GM23338 (cell line): ENCODE data around the gene MYO16. TPM values are rescaled to one million over a fixed set of nuclear protein-coding genes. Genes with fewer than 3 reads are reported as not detected.

ENCODE experiments used
- ATAC-seq: fragments of 200-7000 bp; cut with Tn5 transposase; 3 replicates; pipeline ENCODE4 v1.9.1; 2020
- DNase-seq: peaks from one replicate; pipeline ENCODE4 v3.0.0-alpha.2; 2015; ENCODE audit warnings: low spot score
- H2AFZ ChIP-seq: fragments of 200-600 bp; sonication (generic); 2 replicates; pipeline ENCODE4 v1.8.0; 2016; ENCODE audit warnings: antibody characterized with exemption, mild to moderate bottlenecking, moderate library complexity
- H3F3A ChIP-seq: fragments of 200-600 bp; sonication (generic); replicated peaks from 2 replicates; pipeline ENCODE4 v1.8.0; 2017; ENCODE audit warnings: antibody characterized with exemption, mixed run types, low read depth
- H3K27ac ChIP-seq: fragments of 200-600 bp; sonication (generic); 2 replicates; pipeline ENCODE4 v1.6.1; 2016; ENCODE audit warnings: low read depth
- H3K27me3 ChIP-seq: fragments of 200-600 bp; sonication (generic); 2 replicates; pipeline ENCODE4 v1.8.0; 2016; ENCODE audit warnings: mild to moderate bottlenecking, mixed run types, moderate library complexity; ENCODE audit not compliant: insufficient read depth
- H3K36me3 ChIP-seq: fragments of 200-600 bp; sonication (generic); 2 replicates; pipeline ENCODE4 v1.8.0; 2016; ENCODE audit warnings: mild to moderate bottlenecking; ENCODE audit not compliant: insufficient read depth
- H3K4me1 ChIP-seq: fragments of 200-600 bp; sonication (generic); 2 replicates; pipeline ENCODE4 v1.8.0; 2016; ENCODE audit warnings: mild to moderate bottlenecking, moderate library complexity; ENCODE audit not compliant: insufficient read depth
- H3K4me2 ChIP-seq: fragments of 200-600 bp; sonication (generic); 2 replicates; pipeline ENCODE4 v1.7.1; 2017; ENCODE audit warnings: mixed run types
- H3K4me3 ChIP-seq: fragments of 200-600 bp; sonication (generic); 2 replicates; pipeline ENCODE4 v1.6.1; 2016; ENCODE audit warnings: mixed run types
- H3K79me2 ChIP-seq: fragments of 200-600 bp; sonication (generic); replicated peaks from 2 replicates; pipeline ENCODE4 v1.8.0; 2017; ENCODE audit warnings: mild to moderate bottlenecking; ENCODE audit not compliant: insufficient read depth
- H3K9me2 ChIP-seq: fragments of 200-600 bp; sonication (generic); 2 replicates; pipeline ENCODE4 v1.8.0; 2017; ENCODE audit not compliant: insufficient read depth
- H4K20me1 ChIP-seq: fragments of 200-600 bp; sonication (generic); replicated peaks from 2 replicates; pipeline ENCODE4 v1.8.0; 2017; ENCODE audit warnings: mild to moderate bottlenecking; ENCODE audit not compliant: insufficient read depth
- H3K27ac Mint-ChIP-seq: 2 replicates; pipeline ENCODE4 v1.8.0; 2020; ENCODE audit warnings: inconsistent platforms, mild to moderate bottlenecking, moderate library complexity, mixed read lengths
- H3K27me3 Mint-ChIP-seq: 3 replicates; pipeline ENCODE4 v1.8.0; 2022; ENCODE audit warnings: low read depth, mild to moderate bottlenecking, moderate library complexity, mixed read lengths, inconsistent platforms; ENCODE audit not compliant: insufficient read depth, poor library complexity
- H3K36me3 Mint-ChIP-seq: 3 replicates; pipeline ENCODE4 v1.8.0; 2021; ENCODE audit warnings: low read depth, mild to moderate bottlenecking, inconsistent platforms, moderate library complexity, mixed read lengths
- H3K4me1 Mint-ChIP-seq: 3 replicates; pipeline ENCODE4 v1.8.0; 2020; ENCODE audit warnings: mild to moderate bottlenecking, inconsistent platforms, mixed read lengths
- H3K4me3 Mint-ChIP-seq: 3 replicates; pipeline ENCODE4 v1.8.0; 2021; ENCODE audit warnings: moderate library complexity, mild to moderate bottlenecking, inconsistent platforms, mixed read lengths
- H3K9me3 Mint-ChIP-seq: 3 replicates; pipeline ENCODE4 v1.8.0; 2020; ENCODE audit warnings: moderate library complexity, mild to moderate bottlenecking, inconsistent platforms, mixed read lengths
- CREB1 ChIP-seq: fragments of 250-450 bp; sonication (Bioruptor Pico); IDR thresholded peaks from 2 replicates; pipeline ENCODE4 v1.5.0; 2020; ENCODE audit warnings: low read depth, mild to moderate bottlenecking, moderate library complexity
- EZH2 ChIP-seq: fragments of 200-600 bp; sonication (generic); IDR thresholded peaks from one replicate; pipeline ENCODE4 v1.8.0; 2017; ENCODE audit warnings: antibody characterized with exemption, mild to moderate bottlenecking, low read depth; ENCODE audit not compliant: unreplicated experiment
- EZH2phosphoT487 ChIP-seq: fragments of 200-600 bp; sonication (generic); IDR thresholded peaks from one replicate; pipeline ENCODE4 v1.8.1; 2018; ENCODE audit warnings: antibody characterized with exemption; ENCODE audit not compliant: unreplicated experiment
- JUNB ChIP-seq: IDR thresholded peaks from one replicate; pipeline ENCODE4 v1.6.1; 2016; ENCODE audit warnings: antibody characterized with exemption; ENCODE audit not compliant: unreplicated experiment
- NANOG ChIP-seq: IDR thresholded peaks from 2 replicates; pipeline ENCODE4 v1.6.1; 2016; ENCODE audit warnings: antibody characterized with exemption, borderline replicate concordance
- POLR2AphosphoS5 ChIP-seq: IDR thresholded peaks from 2 replicates; pipeline ENCODE4 v1.6.1; 2016; ENCODE audit warnings: antibody characterized with exemption, low read depth
- STAT1 ChIP-seq: IDR thresholded peaks from one replicate; pipeline ENCODE4 v1.6.1; 2016; ENCODE audit warnings: antibody characterized with exemption; ENCODE audit not compliant: unreplicated experiment
- ZNF114 ChIP-seq: fragments of 250-450 bp; sonication (Bioruptor Pico); IDR thresholded peaks from 2 replicates; pipeline ENCODE4 v1.5.0; 2020; ENCODE audit warnings: mild to moderate bottlenecking, moderate library complexity
- ZNF331 ChIP-seq: fragments of 250-450 bp; sonication (Bioruptor Pico); IDR thresholded peaks from 2 replicates; pipeline ENCODE4 v1.5.0; 2020; ENCODE audit warnings: low read depth, mild to moderate bottlenecking, moderate library complexity
- polyA plus RNA-seq: library from polyadenylated mRNA; unstranded; fragments of >200 nt; fragmentation: Nextera tagmentation; extraction: Ambion mirVana; gene quantifications from 2 replicates; pipeline ENCODE4 v1.2.1, GENCODE V29; 2016
- total RNA-seq: library from RNA; depleted of rRNA; stranded (reverse); fragments of >200 nt; shearing (Covaris generic); gene quantifications from 2 replicates; pipeline ENCODE4 v1.2.3, GENCODE V29; 2014
- TF ChIP-seq, protein P1 (sequence below): fragments of 250-450 bp; sonication (Bioruptor Pico); IDR thresholded peaks from 2 replicates; pipeline ENCODE4 v1.5.0; 2020; ENCODE audit warnings: mild to moderate bottlenecking, moderate library complexity
- TF ChIP-seq, protein P2 (sequence below), 2 experiments: fragments of 200-600 bp in 1 of 2; sonication (generic) in 1 of 2; conservative IDR thresholded peaks; 2 replicates each; pipeline versions ENCODE4 v1.5.1 to v1.6.1; 2016 to 2017; ENCODE audit warnings: antibody characterized with exemption in 2 of 2, low read depth in 2 of 2, mild to moderate bottlenecking in 2 of 2, moderate library complexity in 1 of 2
- TF ChIP-seq, protein P3 (sequence below): IDR thresholded peaks from 2 replicates; pipeline ENCODE4 v1.6.1; 2016; ENCODE audit warnings: antibody characterized with exemption
- TF ChIP-seq, protein P4 (sequence below): IDR thresholded peaks from one replicate; pipeline ENCODE4 v1.6.1; 2018; ENCODE audit warnings: antibody characterized with exemption; ENCODE audit not compliant: unreplicated experiment

The MYO16 gene
- total and polyA plus RNA-seq, 2 experiments from 2014 or later, result 0.10 to 0.13 TPM

DNA sequence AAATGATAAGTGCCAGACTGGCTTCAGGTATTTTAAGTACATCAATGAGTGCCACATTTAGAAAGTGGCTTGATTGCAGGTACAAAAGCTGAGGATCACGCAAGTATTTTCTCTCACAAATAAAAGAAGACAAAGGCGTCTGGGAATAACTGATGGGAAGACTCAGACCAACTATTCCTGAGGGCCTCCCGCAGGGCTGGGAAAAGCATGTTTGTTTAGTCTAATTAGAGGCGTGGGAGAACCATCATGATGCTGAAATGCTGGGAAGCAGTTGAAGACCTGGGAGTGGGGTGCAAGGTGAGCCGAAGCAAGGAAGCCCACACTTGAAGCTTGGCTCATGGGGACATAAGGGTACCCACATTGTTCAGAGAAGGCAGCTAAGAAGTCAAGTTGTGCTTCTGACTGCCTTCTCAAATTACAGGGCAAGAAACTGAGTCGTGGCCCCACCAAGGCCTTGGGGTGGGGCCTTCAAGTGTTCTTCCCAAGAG, 536.0 kb downstream of the MYO16 start:
- TF ChIP-seq JUNB, result no peak
- TF ChIP-seq ZNF114 (CRISPR knock-in tag), result no peak
- no peak for TF ChIP-seq POLR2AphosphoS5
- TF ChIP-seq NANOG, result no peak
- TF ChIP-seq, protein P1, sequence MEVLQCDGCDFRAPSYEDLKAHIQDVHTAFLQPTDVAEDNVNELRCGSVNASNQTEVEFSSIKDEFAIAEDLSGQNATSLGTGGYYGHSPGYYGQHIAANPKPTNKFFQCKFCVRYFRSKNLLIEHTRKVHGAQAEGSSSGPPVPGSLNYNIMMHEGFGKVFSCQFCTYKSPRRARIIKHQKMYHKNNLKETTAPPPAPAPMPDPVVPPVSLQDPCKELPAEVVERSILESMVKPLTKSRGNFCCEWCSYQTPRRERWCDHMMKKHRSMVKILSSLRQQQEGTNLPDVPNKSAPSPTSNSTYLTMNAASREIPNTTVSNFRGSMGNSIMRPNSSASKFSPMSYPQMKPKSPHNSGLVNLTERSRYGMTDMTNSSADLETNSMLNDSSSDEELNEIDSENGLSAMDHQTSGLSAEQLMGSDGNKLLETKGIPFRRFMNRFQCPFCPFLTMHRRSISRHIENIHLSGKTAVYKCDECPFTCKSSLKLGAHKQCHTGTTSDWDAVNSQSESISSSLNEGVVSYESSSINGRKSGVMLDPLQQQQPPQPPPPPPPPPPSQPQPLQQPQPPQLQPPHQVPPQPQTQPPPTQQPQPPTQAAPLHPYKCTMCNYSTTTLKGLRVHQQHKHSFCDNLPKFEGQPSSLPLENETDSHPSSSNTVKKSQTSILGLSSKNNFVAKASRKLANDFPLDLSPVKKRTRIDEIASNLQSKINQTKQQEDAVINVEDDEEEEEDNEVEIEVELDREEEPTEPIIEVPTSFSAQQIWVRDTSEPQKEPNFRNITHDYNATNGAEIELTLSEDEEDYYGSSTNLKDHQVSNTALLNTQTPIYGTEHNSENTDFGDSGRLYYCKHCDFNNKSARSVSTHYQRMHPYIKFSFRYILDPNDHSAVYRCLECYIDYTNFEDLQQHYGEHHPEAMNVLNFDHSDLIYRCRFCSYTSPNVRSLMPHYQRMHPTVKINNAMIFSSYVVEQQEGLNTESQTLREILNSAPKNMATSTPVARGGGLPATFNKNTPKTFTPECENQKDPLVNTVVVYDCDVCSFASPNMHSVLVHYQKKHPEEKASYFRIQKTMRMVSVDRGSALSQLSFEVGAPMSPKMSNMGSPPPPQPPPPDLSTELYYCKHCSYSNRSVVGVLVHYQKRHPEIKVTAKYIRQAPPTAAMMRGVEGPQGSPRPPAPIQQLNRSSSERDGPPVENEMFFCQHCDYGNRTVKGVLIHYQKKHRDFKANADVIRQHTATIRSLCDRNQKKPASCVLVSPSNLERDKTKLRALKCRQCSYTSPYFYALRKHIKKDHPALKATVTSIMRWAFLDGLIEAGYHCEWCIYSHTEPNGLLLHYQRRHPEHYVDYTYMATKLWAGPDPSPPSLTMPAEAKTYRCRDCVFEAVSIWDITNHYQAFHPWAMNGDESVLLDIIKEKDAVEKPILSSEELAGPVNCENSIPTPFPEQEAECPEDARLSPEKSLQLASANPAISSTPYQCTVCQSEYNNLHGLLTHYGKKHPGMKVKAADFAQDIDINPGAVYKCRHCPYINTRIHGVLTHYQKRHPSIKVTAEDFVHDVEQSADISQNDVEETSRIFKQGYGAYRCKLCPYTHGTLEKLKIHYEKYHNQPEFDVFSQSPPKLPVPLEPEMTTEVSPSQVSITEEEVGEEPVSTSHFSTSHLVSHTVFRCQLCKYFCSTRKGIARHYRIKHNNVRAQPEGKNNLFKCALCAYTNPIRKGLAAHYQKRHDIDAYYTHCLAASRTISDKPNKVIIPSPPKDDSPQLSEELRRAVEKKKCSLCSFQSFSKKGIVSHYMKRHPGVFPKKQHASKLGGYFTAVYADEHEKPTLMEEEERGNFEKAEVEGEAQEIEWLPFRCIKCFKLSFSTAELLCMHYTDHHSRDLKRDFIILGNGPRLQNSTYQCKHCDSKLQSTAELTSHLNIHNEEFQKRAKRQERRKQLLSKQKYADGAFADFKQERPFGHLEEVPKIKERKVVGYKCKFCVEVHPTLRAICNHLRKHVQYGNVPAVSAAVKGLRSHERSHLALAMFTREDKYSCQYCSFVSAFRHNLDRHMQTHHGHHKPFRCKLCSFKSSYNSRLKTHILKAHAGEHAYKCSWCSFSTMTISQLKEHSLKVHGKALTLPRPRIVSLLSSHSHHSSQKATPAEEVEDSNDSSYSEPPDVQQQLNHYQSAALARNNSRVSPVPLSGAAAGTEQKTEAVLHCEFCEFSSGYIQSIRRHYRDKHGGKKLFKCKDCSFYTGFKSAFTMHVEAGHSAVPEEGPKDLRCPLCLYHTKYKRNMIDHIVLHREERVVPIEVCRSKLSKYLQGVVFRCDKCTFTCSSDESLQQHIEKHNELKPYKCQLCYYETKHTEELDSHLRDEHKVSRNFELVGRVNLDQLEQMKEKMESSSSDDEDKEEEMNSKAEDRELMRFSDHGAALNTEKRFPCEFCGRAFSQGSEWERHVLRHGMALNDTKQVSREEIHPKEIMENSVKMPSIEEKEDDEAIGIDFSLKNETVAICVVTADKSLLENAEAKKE (CRISPR knock-in tag), result no peak
- TF ChIP-seq ZNF331, result no peak
- TF ChIP-seq EZH2, result no peak
- TF ChIP-seq EZH2phosphoT487, result no peak
- no peak for TF ChIP-seq CREB1 (CRISPR knock-in tag)
- TF ChIP-seq, protein P2, sequence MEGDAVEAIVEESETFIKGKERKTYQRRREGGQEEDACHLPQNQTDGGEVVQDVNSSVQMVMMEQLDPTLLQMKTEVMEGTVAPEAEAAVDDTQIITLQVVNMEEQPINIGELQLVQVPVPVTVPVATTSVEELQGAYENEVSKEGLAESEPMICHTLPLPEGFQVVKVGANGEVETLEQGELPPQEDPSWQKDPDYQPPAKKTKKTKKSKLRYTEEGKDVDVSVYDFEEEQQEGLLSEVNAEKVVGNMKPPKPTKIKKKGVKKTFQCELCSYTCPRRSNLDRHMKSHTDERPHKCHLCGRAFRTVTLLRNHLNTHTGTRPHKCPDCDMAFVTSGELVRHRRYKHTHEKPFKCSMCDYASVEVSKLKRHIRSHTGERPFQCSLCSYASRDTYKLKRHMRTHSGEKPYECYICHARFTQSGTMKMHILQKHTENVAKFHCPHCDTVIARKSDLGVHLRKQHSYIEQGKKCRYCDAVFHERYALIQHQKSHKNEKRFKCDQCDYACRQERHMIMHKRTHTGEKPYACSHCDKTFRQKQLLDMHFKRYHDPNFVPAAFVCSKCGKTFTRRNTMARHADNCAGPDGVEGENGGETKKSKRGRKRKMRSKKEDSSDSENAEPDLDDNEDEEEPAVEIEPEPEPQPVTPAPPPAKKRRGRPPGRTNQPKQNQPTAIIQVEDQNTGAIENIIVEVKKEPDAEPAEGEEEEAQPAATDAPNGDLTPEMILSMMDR (conservative IDR thresholded peaks at IDR 0.05; ENCODE audit: low read depth in 2 of 2), result no peak
- TF ChIP-seq, protein P3, sequence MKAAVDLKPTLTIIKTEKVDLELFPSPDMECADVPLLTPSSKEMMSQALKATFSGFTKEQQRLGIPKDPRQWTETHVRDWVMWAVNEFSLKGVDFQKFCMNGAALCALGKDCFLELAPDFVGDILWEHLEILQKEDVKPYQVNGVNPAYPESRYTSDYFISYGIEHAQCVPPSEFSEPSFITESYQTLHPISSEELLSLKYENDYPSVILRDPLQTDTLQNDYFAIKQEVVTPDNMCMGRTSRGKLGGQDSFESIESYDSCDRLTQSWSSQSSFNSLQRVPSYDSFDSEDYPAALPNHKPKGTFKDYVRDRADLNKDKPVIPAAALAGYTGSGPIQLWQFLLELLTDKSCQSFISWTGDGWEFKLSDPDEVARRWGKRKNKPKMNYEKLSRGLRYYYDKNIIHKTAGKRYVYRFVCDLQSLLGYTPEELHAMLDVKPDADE, result no peak
- TF ChIP-seq, protein P4, sequence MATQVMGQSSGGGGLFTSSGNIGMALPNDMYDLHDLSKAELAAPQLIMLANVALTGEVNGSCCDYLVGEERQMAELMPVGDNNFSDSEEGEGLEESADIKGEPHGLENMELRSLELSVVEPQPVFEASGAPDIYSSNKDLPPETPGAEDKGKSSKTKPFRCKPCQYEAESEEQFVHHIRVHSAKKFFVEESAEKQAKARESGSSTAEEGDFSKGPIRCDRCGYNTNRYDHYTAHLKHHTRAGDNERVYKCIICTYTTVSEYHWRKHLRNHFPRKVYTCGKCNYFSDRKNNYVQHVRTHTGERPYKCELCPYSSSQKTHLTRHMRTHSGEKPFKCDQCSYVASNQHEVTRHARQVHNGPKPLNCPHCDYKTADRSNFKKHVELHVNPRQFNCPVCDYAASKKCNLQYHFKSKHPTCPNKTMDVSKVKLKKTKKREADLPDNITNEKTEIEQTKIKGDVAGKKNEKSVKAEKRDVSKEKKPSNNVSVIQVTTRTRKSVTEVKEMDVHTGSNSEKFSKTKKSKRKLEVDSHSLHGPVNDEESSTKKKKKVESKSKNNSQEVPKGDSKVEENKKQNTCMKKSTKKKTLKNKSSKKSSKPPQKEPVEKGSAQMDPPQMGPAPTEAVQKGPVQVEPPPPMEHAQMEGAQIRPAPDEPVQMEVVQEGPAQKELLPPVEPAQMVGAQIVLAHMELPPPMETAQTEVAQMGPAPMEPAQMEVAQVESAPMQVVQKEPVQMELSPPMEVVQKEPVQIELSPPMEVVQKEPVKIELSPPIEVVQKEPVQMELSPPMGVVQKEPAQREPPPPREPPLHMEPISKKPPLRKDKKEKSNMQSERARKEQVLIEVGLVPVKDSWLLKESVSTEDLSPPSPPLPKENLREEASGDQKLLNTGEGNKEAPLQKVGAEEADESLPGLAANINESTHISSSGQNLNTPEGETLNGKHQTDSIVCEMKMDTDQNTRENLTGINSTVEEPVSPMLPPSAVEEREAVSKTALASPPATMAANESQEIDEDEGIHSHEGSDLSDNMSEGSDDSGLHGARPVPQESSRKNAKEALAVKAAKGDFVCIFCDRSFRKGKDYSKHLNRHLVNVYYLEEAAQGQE, result no peak
- TF ChIP-seq STAT1, result no peak
- H3K4me2 ChIP-seq, result no peak overlapping the region
- no peaks in the 10 kb centered on the region for H4K20me1 ChIP-seq
- H3K36me3 ChIP-seq, result no peaks in the 10 kb centered on the region
- H3K27me3 Mint-ChIP-seq, result no peaks in the 10 kb centered on the region
- no peaks in the 10 kb centered on the region for H3K9me3 Mint-ChIP-seq
- H3K4me1 ChIP-seq, result no peaks in the 10 kb centered on the region
- no peaks in the 10 kb centered on the region for H3F3A ChIP-seq
- DNase-seq (peak; percentile 46), ATAC-seq (no peak; the same call in 1 of the 3 replicates)
- H3K9me2 ChIP-seq, result no peaks in the 10 kb centered on the region
- no peaks in the 10 kb centered on the region for H3K27me3 ChIP-seq
- H3K36me3 Mint-ChIP-seq, result no peaks in the 10 kb centered on the region
- no peak overlapping the region for H3K27ac ChIP-seq
- no peak overlapping the region for H3K4me3 ChIP-seq
- no peak overlapping the region for H3K4me3 Mint-ChIP-seq
- H3K79me2 ChIP-seq, result no peaks in the 10 kb centered on the region
- no peak overlapping the region for H3K27ac Mint-ChIP-seq
- peaks cover 26% of the 10 kb centered on the region for H3K4me1 Mint-ChIP-seq
- H2AFZ ChIP-seq, result no peak overlapping the region
